ENCODE measurements around the gene MDFI. TPM values are rescaled to one million over a fixed set of nuclear protein-coding genes. Genes with fewer than 3 reads are reported as not detected.

The MDFI gene
- total RNA-seq, 1 donor from 2014 or later = 11.0 TPM

DNA sequence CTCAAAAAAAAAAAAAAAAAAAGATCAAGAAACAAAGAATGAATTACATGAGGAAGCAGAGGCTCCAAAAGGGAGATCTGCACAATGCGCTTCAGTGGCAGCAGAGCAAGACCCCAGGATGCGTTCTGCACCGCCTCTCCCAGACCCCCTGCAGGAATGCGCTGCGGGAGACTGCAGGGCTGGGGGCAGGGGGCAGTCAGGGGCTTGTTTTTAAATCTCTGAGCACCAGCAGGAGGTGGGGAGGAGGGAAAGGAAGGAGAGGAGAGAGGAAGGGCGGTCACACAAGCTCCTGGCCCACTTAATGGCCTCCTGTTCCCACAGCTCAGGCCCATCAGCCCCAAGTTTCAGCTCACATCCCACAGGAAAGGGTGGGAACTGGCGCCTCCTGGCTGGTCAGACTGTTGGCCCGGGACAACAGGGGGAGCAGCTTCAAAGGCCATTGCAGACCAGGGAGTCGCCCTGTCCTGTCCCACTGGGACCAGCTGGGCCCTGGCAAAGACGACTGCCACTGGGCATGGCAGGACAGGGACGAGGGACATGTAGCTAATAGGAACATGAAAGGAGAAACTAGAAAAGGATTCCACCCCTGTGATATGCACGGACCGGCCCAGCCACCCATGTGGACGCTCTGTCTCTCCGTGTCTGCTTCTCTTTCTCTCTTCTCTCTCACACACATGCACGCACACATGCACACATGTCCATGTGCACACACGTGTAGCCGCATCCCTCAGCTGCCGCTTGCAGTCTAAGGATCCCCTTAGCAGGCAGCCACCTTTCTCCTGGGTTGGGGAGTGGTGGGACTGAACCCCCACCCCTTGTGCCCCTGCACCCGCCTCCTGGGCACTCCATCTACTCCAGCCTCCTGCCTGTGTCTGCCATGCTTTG, 62.4 kb downstream of the MDFI start:
- peak overlapping the region; percentile 4 for H3K27ac ChIP-seq
- H3K36me3 ChIP-seq = peaks cover 5% of the 10 kb centered on the region
- TF ChIP-seq, protein P1, sequence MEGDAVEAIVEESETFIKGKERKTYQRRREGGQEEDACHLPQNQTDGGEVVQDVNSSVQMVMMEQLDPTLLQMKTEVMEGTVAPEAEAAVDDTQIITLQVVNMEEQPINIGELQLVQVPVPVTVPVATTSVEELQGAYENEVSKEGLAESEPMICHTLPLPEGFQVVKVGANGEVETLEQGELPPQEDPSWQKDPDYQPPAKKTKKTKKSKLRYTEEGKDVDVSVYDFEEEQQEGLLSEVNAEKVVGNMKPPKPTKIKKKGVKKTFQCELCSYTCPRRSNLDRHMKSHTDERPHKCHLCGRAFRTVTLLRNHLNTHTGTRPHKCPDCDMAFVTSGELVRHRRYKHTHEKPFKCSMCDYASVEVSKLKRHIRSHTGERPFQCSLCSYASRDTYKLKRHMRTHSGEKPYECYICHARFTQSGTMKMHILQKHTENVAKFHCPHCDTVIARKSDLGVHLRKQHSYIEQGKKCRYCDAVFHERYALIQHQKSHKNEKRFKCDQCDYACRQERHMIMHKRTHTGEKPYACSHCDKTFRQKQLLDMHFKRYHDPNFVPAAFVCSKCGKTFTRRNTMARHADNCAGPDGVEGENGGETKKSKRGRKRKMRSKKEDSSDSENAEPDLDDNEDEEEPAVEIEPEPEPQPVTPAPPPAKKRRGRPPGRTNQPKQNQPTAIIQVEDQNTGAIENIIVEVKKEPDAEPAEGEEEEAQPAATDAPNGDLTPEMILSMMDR (IDR thresholded peaks at IDR 0.05) = no peak
- no peaks in the 10 kb centered on the region for H3K27me3 ChIP-seq
- ATAC-seq (peak; percentile 32), DNase-seq (no peak)
- H3K4me1 ChIP-seq = peaks cover 13% of the 10 kb centered on the region
- H3K9me3 ChIP-seq = no peaks in the 10 kb centered on the region
- no peak overlapping the region for H3K4me3 ChIP-seq
- intact Hi-C loops (cut with DNase I) = no loop called here

DNA sequence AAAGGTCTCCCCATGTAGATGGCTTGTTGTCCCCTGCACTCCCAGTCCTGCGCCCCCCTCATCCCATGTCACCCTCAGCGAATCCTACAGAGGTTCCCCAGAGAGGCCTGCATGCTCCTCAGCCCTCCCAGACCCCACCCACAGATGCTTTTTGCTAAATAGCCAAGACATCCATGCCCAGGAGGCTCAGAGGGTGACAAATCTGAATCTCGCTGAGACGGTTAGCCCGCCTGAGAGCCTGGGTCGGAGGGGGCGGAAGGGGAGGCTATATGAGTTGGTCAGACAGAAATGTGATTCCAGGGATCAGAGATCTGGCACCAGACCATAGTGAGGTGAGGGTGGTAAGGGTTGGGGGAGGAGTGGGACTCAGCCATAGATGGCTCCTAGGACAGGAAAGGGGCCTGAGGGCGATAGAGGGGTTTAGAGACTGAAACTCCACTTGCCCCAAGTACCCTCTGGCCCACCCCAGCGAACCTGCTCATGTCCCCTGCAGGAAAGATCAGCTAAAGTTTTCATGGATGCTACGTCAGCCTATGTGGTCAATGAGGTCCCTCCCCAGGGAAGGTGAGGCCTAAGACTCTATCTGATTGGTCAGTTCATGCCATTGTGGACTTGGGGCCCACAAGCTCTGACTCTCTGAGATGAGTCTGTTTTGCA, 63.9 kb downstream of the MDFI start:
- Histone ChIP-seq H3K4me1 (peaks cover 28% of the 10 kb centered on the region), H3K4me3 (no peak overlapping the region), H3K27me3 (no peaks in the 10 kb centered on the region), H3K27ac (no peak overlapping the region), H3K36me3 (peaks cover 5% of the 10 kb centered on the region), H3K9me3 (no peaks in the 10 kb centered on the region)
- DNase-seq (no peak), ATAC-seq (no peak)
- intact Hi-C loops (cut with DNase I) = no loop called here
- TF ChIP-seq, protein P1 (IDR thresholded peaks at IDR 0.05) = no peak

DNA sequence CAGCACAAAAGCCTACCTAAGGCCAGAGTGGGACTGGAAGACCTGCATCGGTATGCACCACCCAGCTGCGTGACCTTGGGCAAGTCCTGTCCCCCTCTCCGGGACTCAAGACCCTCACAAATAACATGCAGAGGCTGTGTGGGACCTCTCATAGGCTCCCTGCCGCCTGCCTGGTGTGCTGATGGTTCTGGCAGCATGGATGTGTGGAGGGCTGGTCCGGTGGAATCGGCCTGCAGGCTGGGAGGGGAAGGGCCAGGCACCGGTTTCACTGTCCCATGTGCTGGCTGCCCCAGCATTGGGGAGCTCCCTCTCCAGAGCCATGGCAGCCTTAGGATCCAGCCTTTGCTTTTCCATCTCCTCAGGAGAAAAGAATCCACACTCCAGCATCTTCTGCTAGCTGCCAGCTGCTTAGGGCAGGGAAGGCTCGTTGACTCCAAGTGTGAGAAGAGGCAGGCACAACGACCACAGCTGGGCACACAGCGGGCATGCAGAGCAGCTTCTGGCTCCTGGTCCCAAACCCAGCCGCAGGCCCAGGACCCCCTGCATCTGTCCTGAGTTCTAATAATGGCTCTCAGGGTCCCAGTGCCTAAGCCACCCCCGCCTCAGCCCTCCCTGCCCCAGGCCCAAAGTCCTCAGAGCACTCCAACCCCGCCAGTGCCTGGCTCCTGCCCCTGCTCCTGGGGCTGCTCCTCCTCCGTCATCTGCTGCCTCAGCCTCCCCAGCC, 64.7 kb downstream of the MDFI start:
- H3K4me1 ChIP-seq = peaks cover 36% of the 10 kb centered on the region

More for the DNA sequence above, 64.7 kb downstream of the MDFI start:
- Histone ChIP-seq H3K36me3 (peaks cover 5% of the 10 kb centered on the region), H3K4me3 (no peak overlapping the region), H3K27ac (no peak overlapping the region), H3K9me3 (no peaks in the 10 kb centered on the region), H3K27me3 (no peaks in the 10 kb centered on the region)
- ATAC-seq (no peak), DNase-seq (no peak)
- TF ChIP-seq, protein P1 (IDR thresholded peaks at IDR 0.05) = no peak
- intact Hi-C loops (cut with DNase I) = no loop called here

Small RNA genes lying within 50 kb of the gene (microRNA-seq; reads per million reads assigned to microRNA genes)
- gene MIR4641 (ENCODE audit: borderline microRNAs expressed) = not detected

Other genes with a start within 250 kb of the MDFI start
- 29.9 TPM for gene FOXP4, start 92.1 kb upstream of the MDFI start, total RNA-seq
- gene TFEB, start 97.1 kb downstream of the MDFI start, total RNA-seq = 40.3 TPM
- 1,050 TPM for gene PGC, start 108.9 kb downstream of the MDFI start, total RNA-seq
- gene FRS3, start 141.4 kb downstream of the MDFI start, total RNA-seq = 8.5 TPM
- gene PRICKLE4, start 142.3 kb downstream of the MDFI start, total RNA-seq = 14.2 TPM
- gene TOMM6, start 149.2 kb downstream of the MDFI start, total RNA-seq = 138 TPM